Stimulated activated CD4-positive, alpha-beta T cell treated with anti-CD3 and anti-CD28 coated beads, TNF-alpha, amount 100 ng/mL, for 4 hours (primary cell): ENCODE data around the gene BABAM2.

Experiments used
- DNase-seq, 3 experiments: peaks; one replicate each; pipeline ENCODE4 v3.0.0-alpha.2; 2020; ENCODE audit warnings: low read depth in 3 of 3

BABAM2 gene

GRCh38 chr2:28206762-28207161 lies 316.2 kb downstream of the BABAM2 start:
- DNase-seq: no peak

GRCh38 chr2:28209261-28209691 lies 318.7 kb downstream of the BABAM2 start:
- no peak for DNase-seq

- DNase-seq: no peak
Measured at GRCh38 chr2:28209864-28210263, 319.3 kb downstream of the BABAM2 start.

DNA sequence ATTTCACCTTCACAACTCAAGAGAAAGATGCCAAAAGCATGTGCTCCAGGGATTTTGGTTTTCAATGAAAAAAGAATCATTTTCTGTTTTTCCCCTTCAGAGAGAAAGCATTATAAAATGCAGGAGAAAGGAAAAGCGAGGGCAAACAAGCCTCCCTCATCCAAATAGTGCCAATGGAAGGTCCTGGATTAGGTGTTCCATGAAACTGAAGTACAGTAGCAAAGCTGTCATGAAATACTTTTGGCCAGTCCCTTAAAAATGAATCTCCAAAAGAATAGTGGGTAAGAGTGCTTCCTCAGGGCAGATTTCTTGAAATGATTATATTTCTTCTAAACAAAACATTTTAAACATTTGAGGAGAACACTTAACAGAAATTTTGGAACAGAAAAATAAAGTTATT lies 320.0 kb downstream of the BABAM2 start:
- no peak for DNase-seq

DNA sequence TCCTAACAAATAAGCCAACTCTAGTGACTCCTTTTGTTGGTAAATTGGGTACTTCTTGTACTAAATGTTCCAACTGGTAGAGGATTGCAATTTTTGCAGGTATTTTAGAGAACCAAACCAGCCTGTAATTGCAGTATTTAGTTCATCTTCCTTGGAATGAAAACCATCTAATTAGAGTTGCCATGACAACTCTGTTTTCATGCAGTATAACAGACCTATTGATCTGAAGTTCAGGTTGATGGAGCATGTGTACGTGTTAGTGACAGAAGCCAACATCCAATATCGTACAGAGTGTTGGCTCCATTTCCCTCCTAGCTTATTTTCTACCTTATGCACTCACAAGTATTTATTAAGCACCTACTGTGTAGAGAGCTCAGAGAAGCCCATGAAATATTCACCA lies 325.8 kb downstream of the BABAM2 start:
- DNase-seq: no peak

GRCh38 chr2:28217042-28217740 lies 326.7 kb downstream of the BABAM2 start:
- no peak for DNase-seq

- DNase-seq: no peak
Measured at GRCh38 chr2:28219138-28219537, 328.6 kb downstream of the BABAM2 start.

- no peak for DNase-seq
Measured at GRCh38 chr2:28219758-28220368, 329.3 kb downstream of the BABAM2 start.

DNA sequence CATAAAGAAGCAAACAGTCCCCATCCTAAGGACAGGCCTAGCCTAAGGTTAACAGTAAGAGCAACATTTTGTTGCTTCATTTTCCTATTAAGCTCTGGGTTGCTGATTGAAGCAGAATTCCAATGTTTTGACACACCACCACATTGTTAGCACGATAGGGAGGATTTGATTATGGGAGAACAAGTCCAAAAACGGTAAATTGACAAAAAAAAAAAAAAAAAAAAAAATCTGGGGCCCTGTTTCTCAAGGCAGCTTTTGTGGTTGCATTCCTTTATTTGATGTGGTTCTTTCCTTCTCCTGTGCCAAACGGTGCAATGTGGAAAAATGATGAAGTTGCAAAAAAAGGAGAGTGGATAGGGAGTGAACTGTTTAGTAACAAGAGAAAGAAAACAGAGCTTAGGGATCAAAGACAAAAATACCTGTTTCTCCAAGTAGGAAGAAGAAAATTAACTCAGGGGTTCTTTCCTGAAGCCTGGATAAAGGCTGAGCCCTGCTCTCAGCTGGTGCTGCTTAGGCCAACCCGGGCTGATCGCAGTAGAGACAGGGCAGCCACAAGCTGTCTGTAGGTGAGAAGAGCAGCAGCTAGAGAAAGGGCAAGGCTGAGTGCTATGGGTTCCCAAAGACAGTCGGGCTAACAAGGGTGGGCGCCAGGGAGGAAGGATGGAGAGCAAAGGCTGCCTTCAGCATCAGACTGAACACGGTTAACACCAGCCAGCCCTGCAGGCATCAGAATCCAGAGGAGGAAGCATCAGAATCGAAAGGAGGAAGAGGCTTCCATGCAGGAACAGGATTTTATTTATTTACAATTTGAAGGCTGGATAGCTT lies 334.3 kb downstream of the BABAM2 start:
- DNase-seq: no peak

GRCh38 chr2:28225473-28226080 lies 335.0 kb downstream of the BABAM2 start:
- DNase-seq: no peak

DNA sequence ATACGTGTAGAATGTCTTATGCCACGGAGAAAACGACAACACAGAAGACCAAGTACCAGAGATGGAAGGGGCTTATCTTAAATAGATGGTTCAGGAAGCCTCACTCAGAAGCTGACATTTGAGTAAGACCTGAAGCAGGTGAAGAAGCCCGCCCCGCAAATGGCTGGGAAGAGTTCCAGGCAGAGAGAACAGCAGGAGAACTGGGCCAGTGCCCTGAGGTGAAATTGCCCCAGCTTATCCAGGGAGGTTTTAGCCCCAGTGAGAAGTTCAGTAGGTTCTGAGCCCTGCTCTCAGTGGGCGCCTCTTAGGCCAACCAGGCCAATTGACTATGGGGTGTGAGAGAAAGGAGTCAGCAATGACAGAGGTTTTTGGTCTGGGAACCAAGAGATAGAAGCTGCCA lies 336.0 kb downstream of the BABAM2 start:
- no peak for DNase-seq

- no peak for DNase-seq
Measured at GRCh38 chr2:28227498-28227897, 337.0 kb downstream of the BABAM2 start.

DNA sequence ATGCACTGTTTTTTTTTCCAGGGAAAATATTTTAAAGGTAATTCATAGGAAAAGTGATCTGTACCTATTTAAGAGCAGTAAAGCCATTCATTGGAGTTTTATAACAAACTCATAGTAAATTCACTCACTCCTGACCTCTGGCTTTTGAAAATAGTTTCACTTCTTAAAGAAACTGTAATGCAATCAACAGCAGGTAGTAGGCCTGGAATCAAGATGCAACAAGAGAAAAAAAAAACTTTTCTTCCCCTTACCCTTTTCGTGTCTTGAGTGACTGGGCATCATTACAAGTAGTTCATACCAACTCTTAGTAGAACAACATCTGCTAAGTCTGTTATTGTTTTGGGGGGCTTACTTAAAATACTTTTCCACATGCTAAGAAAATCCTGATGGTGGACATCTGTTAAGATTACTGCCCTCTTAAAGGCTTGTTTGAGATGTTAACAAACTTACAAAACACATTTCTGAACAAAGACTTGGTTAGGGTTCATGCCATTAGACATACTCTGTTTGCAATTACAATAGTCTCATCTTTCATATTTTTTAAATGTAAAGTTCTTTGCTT lies 338.0 kb downstream of the BABAM2 start:
- DNase-seq: no peak

- DNase-seq: no peak
Measured at GRCh38 chr2:28231110-28231631, 340.6 kb downstream of the BABAM2 start.

GRCh38 chr2:28232295-28232694 lies 341.8 kb downstream of the BABAM2 start:
- no peak for DNase-seq

- DNase-seq: no peak
Measured at GRCh38 chr2:28233164-28233676, 342.7 kb downstream of the BABAM2 start.

- no peak for DNase-seq
Measured at GRCh38 chr2:28234807-28235206, 344.3 kb downstream of the BABAM2 start.

DNA sequence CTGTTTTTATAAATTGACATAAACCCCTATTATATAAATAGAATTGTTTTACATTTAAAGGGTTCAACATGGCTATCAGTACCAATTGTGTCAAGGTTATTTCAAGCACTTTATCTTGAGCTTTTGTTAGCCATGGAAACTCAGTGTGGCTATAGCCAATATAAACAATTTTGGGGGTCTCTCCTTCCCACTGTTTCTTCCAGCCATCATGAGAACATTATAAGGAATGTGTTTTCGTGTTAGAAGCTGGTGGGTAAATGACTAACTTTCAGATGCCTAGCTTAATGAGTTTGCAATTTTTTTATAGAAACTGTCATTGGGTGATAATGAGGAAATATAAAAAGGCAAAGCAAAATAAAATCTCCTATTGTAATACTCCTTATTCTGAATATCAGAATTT lies 348.7 kb downstream of the BABAM2 start:
- no peak for DNase-seq

GRCh38 chr2:28240937-28241336 lies 350.4 kb downstream of the BABAM2 start:
- no peak for DNase-seq

GRCh38 chr2:28247290-28247689 lies 356.8 kb downstream of the BABAM2 start:
- DNase-seq: no peak

DNA sequence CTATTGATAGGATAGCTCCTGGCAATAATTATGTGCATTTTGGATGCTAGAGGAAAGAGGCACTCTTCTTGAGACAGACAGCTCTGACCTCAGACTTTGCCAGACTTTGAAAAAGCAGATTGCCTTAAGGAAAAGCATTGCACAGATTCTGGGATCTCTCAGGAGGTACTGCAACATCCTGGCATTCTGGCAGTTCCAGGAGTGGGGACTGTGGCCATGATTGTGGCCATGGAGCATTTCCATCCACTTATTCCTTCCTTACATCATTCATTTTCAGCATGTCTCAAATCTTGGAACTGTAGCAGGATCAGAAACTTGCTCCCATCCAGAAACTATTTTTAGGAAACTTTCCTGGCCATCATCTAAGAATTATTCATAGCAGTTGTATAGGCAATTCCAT lies 357.2 kb downstream of the BABAM2 start:
- no peak for DNase-seq

DNA sequence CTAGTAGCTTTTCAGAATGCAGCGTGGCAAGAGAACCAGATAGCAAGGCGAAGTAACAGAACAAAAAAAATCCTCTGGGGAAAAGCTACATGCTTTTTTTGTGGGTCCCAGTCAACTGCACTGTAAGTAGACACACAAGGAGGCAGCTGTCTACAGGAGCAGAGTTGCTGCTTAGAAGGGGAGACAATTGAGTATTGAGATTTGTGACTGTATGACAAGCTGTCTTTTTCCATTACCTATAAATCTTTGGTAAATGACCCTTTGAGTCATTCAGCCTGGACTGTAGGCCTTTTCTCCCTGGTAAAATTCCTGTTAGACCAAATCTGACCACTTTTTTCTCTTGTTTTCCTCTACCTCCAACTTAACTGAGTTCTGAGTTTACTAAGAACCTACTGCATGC lies 358.0 kb downstream of the BABAM2 start:
- DNase-seq: no peak
